GM19467 (cell line): ENCODE results near the gene OLIG1.

Source experiments
- ATAC-seq: cut with Tn5 transposase; IDR thresholded peaks from one replicate; pipeline ENCODE4 v1.9.1; 2021; ENCODE audit warnings: mild to moderate bottlenecking, moderate library complexity; ENCODE audit not compliant: unreplicated experiment

The OLIG1 gene

GRCh38 chr21:33030633-33031032, 39.3 kb upstream of the OLIG1 start:
- no peak for ATAC-seq

- ATAC-seq: no peak
Measured at GRCh38 chr21:33031152-33031911, 38.6 kb upstream of the OLIG1 start.

GRCh38 chr21:33032434-33033047, 37.4 kb upstream of the OLIG1 start:
- no peak for ATAC-seq

GRCh38 chr21:33033094-33033951, 36.6 kb upstream of the OLIG1 start:
- no peak for ATAC-seq

GRCh38 chr21:33033961-33034413, 36.0 kb upstream of the OLIG1 start:
- ATAC-seq: no peak

- ATAC-seq: no peak
Measured at GRCh38 chr21:33035147-33035546, 34.8 kb upstream of the OLIG1 start.

- ATAC-seq: no peak
Measured at GRCh38 chr21:33036430-33037162, 33.3 kb upstream of the OLIG1 start.

GRCh38 chr21:33037501-33037900, 32.4 kb upstream of the OLIG1 start:
- ATAC-seq: no peak

GRCh38 chr21:33039536-33039935, 30.4 kb upstream of the OLIG1 start:
- no peak for ATAC-seq

- no peak for ATAC-seq
Measured at GRCh38 chr21:33040215-33040614, 29.7 kb upstream of the OLIG1 start.

- ATAC-seq: no peak
Measured at GRCh38 chr21:33041981-33042380, 28.0 kb upstream of the OLIG1 start.

GRCh38 chr21:33042812-33043211, 27.1 kb upstream of the OLIG1 start:
- ATAC-seq: no peak

- no peak for ATAC-seq
Measured at GRCh38 chr21:33046455-33046854, 23.5 kb upstream of the OLIG1 start.

GRCh38 chr21:33047231-33047630, 22.7 kb upstream of the OLIG1 start:
- no peak for ATAC-seq

- ATAC-seq: no peak
Measured at GRCh38 chr21:33051925-33052324, 18.0 kb upstream of the OLIG1 start.

- ATAC-seq: no peak
Measured at GRCh38 chr21:33053951-33054350, 16.0 kb upstream of the OLIG1 start.

- ATAC-seq: no peak
Measured at GRCh38 chr21:33055991-33056390, 13.9 kb upstream of the OLIG1 start.

GRCh38 chr21:33057385-33057940, 12.5 kb upstream of the OLIG1 start:
- no peak for ATAC-seq

- ATAC-seq: no peak
Measured at GRCh38 chr21:33058527-33058926, 11.4 kb upstream of the OLIG1 start.

- no peak for ATAC-seq
Measured at GRCh38 chr21:33058957-33059356, 11.0 kb upstream of the OLIG1 start.
